ENCODE results near the gene HMHB1. TPM values are rescaled to one million over a fixed set of nuclear protein-coding genes. Genes with fewer than 3 reads are reported as not detected.
"Not testable (repeated sequence)": the region's sequence is repeated elsewhere in the genome, so short reads cannot be mapped to it uniquely, and the experiment has no call there.

The HMHB1 gene
- polyA plus RNA-seq, 12 donors, result 0.67 TPM; not detected in 11

- DNase-seq, result peak; percentile 22
Measured at GRCh38 chr5:143801252-143801939, 10.6 kb upstream of the HMHB1 start.

GRCh38 chr5:143805861-143806260 is 6.1 kb upstream of the HMHB1 start:
- no peak for DNase-seq

GRCh38 chr5:143806579-143806978 is 5.4 kb upstream of the HMHB1 start:
- no peak for DNase-seq

DNA sequence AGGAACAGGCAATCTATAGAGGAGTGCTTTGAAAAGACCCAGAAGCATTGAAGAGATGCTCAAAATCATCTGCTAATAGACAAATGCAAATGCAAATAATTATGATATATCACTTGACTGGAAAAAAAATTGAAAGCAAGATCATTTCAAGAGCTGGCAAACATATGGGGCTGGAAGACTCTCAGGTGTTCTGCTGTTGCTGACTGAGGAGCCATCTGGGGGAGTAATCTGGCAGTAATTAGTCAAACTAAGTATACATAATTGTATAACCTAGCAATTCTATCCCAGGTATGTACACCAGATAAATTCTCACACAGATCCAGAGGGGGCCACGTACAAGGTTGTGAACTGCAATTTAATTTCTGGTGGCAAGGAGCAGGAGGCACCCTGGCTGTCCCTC is 4.6 kb upstream of the HMHB1 start:
- DNase-seq, result no peak

DNA sequence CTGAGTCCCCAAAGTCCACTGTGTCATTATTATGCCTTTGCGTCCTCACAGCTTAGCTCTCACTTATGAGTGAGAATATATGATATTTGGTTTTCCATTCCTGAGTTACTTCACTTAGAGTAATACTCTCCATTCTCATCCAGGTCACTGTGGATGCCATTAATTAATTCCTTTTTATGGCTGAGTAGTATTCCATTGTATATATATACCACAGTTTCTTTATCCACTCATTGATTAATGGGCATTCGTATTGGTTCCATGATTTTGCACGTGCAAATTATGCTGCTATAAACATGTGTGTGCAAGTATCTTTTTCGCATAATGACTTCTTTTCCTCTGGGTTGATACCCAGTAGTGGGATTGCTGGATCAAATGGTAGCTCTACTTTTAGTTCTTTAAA is 4.4 kb downstream of the HMHB1 start:
- DNase-seq, result not testable (repeated sequence)

GRCh38 chr5:143819716-143820115 is 7.8 kb downstream of the HMHB1 start:
- DNase-seq, result no peak

GRCh38 chr5:143820451-143820850 is 8.5 kb downstream of the HMHB1 start:
- DNase-seq, result no peak

DNA sequence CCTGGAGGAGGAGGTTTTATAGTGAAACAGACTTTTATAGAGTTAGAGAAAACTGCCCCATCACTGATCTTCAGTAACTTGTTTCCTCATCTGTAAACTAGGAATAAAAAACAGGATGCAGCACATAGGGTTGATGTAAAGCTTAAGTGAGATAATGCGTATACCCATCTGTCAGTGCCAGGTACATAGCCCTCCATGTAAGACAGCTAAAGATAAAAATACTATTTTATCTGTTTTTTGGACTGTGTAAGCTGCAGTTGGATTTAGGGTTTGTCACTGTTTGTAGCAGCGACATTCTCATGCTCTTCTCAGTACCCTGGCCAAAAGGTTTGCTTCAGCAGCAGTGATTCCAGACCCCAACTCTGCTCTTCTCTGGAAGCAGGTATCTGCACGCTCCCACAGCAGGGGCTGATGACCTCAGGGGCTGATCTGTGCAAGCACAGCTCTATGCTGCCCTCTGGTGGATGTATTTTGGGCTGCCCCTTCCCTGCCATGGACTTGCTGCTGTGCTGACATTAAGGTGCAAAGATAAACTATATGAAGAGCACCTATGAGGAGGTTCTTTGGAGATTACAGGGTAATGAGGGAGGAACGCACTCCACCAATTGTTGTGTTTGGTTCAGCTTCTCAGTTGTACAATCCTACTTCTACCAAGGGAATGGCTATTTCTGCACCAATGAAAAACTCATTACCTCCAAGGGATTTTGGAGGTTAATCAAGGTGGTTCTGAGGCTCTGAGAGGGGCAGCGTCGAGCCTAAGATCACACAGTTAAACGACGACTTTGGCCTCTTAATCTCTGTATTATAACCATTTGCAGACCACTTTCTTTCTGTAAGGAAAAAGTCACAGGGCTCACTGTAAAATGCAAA is 13.1 kb downstream of the HMHB1 start:
- DNase-seq, result peak; percentile 85

DNA sequence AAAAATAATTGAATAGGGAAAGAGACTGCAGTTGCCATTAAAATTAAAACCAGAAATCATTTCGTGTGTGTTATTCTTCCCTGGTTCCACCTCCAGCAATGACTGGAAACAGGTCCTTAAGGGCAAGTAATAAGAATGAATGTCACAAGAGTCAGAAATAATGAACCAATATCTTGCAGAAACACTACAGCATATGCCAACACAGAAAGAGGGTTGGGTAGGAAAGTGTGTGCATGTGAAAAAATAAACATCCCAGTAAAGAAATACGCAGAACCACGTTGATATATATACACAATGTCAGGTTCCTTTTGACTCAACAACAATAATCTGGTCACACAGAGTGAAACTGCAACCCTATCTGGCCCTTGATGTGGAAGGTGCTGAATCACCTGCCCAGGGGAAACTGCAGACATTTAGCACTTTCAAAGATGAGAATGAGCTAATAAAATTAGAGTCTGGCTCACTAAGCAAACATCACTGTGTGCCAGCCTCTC is 15.0 kb downstream of the HMHB1 start:
- no peak for DNase-seq

GRCh38 chr5:143828710-143829109 is 16.7 kb downstream of the HMHB1 start:
- no peak for DNase-seq

DNA sequence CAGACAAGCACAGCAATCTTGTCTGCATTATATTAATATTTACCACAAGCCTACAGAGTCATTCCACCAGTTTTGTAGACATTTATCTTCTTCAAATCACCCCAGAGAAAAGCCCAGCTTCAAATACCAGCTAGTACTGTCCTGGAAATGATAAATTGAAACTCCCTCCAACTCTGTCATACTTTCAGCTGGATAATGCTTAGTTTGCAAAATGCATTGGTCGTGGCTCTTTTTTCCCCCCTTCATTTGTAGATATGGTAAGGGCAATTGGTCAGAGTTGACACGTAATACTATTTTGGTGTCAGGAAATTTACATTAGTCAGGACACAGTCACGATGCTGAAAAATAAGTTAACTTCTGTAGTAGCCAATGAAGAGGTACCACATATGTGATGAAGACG is 21.2 kb downstream of the HMHB1 start:
- DNase-seq, result no peak

DNA sequence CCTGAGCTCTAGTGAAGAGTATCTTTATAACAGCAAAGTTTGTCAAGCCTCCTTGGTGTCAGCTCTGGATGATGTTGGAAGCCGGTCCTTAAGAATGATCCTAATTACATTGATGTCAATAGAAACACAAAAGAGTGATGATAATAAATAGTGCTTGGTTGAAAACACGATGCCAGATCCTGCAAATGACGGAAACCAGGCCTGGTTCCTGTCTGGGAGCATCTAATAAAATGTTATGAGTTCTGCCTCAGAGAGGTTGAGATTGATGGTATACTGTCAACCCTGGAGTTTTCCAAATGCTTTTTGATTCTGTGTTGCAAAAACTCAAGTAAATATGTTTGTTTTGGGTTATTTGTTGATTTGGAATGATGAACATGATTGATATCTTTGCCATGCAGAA is 23.3 kb downstream of the HMHB1 start:
- no peak for DNase-seq

- DNase-seq, result no peak
Measured at GRCh38 chr5:143836161-143836725, 24.3 kb downstream of the HMHB1 start.

DNA sequence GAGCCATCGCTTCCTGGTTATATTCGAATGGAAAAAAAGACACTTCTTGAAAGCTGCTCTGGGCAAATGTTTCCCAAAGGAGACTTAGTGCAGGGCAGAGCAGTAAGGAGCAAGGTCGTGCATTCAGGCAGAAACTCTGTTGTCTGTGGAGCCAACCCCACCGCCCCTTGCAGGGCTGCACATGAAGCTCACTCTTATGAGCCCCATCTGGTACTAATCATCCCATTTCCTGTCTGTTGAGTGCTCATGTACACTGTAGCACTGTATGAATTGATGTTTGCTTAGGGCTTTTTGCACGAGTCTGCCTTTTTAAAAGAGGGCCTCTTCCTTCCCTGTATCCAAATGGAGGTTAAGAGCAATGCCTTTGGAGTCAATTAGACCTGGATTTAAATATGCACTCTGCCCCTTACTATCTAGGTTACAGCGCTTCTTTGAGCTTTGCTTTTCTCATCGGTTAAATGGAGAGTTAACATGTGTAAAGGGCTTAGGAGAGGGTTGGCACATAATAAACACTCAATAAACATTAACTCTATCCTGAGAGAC is 25.4 kb downstream of the HMHB1 start:
- DNase-seq, result peak; percentile 82

GRCh38 chr5:143841446-143841845 is 29.5 kb downstream of the HMHB1 start:
- DNase-seq, result no peak

DNA sequence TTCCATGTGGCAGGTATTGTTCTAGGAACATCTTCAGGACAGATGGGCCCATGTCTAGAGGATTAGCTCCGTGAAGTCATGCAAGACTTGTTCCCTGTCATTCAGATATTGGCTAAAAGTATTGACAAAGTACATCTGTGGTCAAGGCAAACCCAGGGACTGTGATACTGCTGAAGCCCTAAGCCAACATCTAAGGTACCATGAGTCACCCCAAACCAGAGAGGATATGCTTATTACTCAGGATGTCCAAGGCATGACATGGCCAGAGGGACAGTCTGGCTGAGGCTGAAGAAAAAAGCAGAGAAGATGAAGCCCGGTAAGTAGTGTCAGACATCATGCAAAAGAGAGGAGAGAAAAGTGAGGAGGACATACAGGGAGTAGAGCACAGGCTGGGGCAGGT is 31.0 kb downstream of the HMHB1 start:
- DNase-seq, result no peak

DNA sequence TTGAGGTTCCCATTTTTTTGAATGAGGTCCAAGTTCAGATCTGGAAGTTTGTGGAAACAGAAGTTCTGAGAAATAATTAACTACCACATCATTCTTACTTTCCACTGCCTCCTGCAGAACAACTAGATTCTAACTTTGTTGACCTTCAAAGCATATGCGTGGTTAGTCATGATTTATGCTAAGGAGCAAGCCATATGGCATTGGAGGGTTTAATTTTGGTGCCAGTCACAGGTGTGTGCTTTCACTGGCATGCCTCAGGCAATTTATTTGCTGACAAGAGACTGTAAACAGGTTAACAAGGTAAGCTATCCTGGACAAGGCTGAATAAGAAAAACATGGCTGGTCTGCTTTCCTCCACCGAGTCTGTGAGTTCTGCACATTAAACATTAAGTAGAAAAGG is 31.5 kb downstream of the HMHB1 start:
- DNase-seq, result no peak

DNA sequence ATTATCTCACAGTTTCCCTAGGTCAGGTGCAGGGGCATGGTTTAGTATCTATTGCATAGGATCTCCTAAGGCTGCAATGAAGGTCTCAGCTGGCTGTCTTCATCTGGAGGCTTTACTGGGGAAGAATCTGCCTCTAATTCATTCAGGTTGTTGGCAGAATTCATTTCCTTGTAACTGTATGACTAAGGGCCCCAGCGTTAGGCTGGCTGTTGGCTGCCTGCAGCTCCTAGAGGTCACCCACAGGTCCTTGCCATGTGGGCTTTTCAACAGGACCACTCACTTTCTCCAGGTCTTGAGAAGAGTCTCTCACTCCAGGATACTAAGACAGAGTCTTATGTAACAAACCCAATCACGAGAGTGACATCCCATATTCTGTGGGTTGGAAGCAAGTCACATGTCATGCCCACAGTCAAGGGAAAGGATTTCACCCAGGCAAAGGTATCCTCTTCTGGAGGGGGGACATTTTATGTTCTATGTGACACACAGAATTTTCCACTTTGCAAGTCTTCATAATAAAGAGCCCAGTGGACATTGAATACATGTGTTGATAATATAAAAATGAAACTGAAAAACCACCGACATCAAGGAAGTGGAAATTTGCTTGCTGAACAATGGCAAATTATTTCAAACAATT is 38.2 kb downstream of the HMHB1 start:
- no peak for DNase-seq

GRCh38 chr5:143851383-143851782 is 39.4 kb downstream of the HMHB1 start:
- DNase-seq, result no peak

GRCh38 chr5:143860211-143860610 is 48.2 kb downstream of the HMHB1 start:
- no peak for DNase-seq

DNA sequence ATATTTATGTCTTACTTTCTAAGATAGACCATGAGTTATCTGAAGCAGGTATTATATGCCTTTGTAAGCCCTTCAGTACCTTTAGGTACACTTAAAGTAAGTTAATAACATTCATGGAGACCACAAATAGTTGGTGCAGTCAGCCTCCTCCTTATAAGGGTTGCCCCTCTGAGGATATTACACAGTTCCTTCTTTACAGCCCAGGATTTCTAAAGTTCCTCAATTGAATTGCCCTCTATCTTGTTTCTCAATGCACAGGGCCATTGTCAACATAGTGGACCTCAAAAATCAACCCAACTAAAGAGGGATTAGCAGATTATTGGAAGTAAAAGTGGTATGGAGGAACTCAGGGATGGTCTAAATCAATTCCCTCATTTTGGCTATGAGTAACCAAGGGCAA is 50.3 kb downstream of the HMHB1 start:
- no peak for DNase-seq

DNA sequence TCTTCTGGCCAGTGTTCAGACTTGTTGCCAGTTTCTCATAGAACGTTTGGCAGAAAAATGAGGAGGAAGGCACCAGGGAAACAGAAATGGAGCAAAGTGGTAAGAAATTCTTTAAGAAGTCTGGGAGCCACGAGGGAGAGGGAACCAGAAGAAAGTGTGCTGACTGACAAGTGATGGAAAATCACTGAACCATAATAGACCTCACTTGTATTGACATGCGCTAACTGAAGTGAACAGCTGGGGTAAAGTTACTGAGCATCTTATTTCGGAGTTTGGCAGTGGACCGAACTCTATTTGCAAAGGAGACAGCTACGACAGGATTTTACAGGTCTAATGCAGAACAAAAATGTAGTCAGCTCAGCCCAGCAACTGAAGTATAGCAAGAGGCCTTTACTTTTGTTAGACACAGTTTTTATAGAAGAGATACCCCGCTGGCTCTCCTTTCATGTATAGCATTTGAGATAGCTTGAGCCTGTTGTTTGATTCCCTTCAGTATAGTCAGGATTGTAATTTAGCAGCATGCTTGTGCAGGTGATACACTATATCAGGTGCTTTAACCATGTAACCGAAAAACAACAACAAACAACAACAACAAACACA is 53.6 kb downstream of the HMHB1 start:
- peak; percentile 55 for DNase-seq
